NCI-H2171 (cell line): ENCODE measurements around the gene ABCA7.
"Not testable (repeated sequence)": the region's sequence is repeated elsewhere in the genome, so short reads cannot be mapped to it uniquely, and the experiment has no call there.

Experiments used
- DNase-seq: peaks from one replicate; lab custom pipeline; 2025; lab: John Stamatoyannopoulos, UW

The ABCA7 gene

GRCh38 chr19:1016647-1017114 is 23.2 kb upstream of the ABCA7 start:
- no peak for DNase-seq

- DNase-seq = no peak
Observed at GRCh38 chr19:1017115-1017905, 22.6 kb upstream of the ABCA7 start.

- DNase-seq = no peak
Observed at GRCh38 chr19:1017906-1018305, 22.0 kb upstream of the ABCA7 start.

- DNase-seq = no peak
Observed at GRCh38 chr19:1018393-1018792, 21.5 kb upstream of the ABCA7 start.

- no peak for DNase-seq
Observed at GRCh38 chr19:1018932-1019615, 20.8 kb upstream of the ABCA7 start.

- no peak for DNase-seq
Observed at GRCh38 chr19:1019616-1019961, 20.3 kb upstream of the ABCA7 start.

- no peak for DNase-seq
Observed at GRCh38 chr19:1019980-1020867, 19.7 kb upstream of the ABCA7 start.

GRCh38 chr19:1020868-1021425 is 19.0 kb upstream of the ABCA7 start, which contains the start of gene TMEM259:
Gene TMEM259 (minus strand): TSS chr19:1021123. CDS start chr19:1020996, 127 bp downstream.
- DNase-seq = peak; percentile 96

- not testable (repeated sequence) for DNase-seq
Observed at GRCh38 chr19:1023883-1024188, 16.1 kb upstream of the ABCA7 start.

GRCh38 chr19:1025080-1025479 is 14.8 kb upstream of the ABCA7 start:
- not testable (repeated sequence) for DNase-seq

GRCh38 chr19:1025960-1026782 is 13.7 kb upstream of the ABCA7 start, which contains the start of gene CNN2:
Gene CNN2 (plus strand): TSS chr19:1026608. CDS start chr19:1026662, 54 bp downstream.
- DNase-seq = no peak

GRCh38 chr19:1026783-1027649 is 12.9 kb upstream of the ABCA7 start:
- DNase-seq = no peak

- no peak for DNase-seq
Observed at GRCh38 chr19:1027650-1028061, 12.3 kb upstream of the ABCA7 start.

- no peak for DNase-seq
Observed at GRCh38 chr19:1028062-1028926, 11.6 kb upstream of the ABCA7 start.

- no peak for DNase-seq
Observed at GRCh38 chr19:1032264-1032867, 7.5 kb upstream of the ABCA7 start.

GRCh38 chr19:1035998-1036621 is 3.8 kb upstream of the ABCA7 start:
- DNase-seq = no peak

- no peak for DNase-seq
Observed at GRCh38 chr19:1037621-1038064, 2.3 kb upstream of the ABCA7 start.

GRCh38 chr19:1038978-1039645 is 795 bp upstream of the ABCA7 start:
- DNase-seq = no peak
